HG02759 (cell line): ENCODE measurements around the gene PLD2.
A peak's percentile ranks its signal among the peaks of the same experiment; 100 is the strongest.

ENCODE experiments used
- ATAC-seq: cut with Tn5 transposase; IDR thresholded peaks from one replicate; pipeline ENCODE4 v1.9.1; 2021; ENCODE audit warnings: mild to moderate bottlenecking, moderate library complexity; ENCODE audit not compliant: unreplicated experiment

The PLD2 gene

DNA sequence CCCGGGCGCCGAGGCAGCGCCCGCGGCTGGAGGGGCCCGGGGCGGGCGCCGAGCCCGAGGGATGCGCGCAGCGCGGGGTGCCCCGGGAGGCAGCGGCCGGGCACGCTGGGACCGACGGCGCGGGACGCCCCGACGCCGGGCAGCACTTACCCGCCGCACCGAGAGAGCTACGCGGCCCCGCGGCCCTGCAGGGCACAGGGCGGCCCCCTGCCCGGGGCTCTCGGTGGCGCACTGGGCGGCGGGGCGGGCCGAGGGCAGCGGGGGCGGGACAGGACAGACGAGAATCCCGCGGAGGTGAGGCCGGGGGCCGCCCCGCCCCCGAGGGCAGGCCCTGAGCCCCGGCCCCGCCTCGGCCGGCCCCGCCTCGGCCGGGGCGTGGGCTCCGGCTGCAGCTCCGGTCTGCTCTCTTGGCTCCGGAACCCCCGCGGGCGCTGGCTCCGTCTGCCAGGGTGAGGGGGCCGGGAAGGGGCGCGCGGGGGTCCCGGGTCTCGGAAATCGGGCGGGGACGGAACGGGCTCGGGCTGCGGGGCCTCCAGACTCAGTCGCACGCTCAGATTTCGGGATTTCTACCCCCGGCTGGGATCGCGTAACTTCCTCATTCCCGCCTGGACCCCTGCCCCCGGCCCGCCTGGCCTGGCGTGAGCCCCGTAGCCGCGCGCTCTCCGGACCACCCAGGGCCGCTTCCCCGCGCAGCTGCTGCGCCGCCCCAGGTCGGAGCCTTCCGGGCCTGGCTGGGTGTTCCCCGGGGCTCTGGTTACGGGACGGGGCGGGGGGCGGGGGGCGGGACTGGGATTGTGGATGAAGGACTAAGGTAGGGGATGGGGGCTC, at the start of gene PLD2:
PLD2 (plus strand) TSS at position 376 of the 828 bp plus-strand sequence. CDS start 621 bp downstream, outside the sequence.
- peak; percentile 97 for ATAC-seq

DNA sequence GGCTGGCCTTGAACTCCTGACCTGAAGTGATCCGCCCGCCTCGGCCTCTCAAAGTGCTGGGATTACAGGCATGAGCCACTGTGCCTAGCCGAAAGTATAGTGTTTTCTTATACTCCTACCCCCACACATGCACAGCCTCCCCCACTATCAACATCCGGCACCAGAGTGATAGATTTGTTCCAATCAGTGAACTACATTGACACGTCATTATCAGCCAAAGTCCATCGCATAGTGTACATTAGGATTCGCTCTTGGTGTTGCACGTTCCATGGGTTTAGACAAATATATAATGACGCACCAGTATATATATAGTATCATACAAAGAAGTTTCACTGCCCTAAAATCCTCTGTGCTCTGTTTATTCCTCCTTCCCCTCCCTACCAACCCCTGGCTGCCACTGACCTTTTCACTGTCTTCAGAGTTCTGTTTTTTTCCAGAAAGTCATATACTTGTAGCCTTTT, 47.1 kb upstream of the PLD2 start:
- ATAC-seq: no peak

- ATAC-seq: no peak
These were observed 42.4 kb upstream of the PLD2 start for GRCh38 chr17:4764595-4764994.

GRCh38 chr17:4766201-4766600, 40.8 kb upstream of the PLD2 start:
- ATAC-seq: no peak

DNA sequence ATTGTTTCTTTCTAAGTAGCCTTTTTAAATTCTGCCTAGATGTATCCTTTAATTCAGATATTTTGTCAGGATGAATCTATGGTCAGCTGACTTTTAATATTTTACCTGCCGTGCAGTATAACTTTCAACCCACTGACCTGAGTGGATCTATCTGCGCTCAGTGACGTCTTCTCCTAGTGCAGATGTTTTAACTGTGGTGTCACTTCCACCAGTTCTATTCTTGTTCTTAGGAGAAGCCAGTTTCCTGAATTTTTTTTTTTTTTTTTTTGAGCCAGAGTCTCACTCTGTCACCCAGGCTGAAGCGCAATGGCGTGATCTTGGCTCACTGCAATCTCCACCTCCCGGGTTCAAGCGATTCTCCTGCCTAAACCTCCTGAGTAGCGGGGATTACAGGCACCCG, 40.2 kb upstream of the PLD2 start:
- ATAC-seq: no peak

GRCh38 chr17:4768298-4768697, 38.7 kb upstream of the PLD2 start:
- ATAC-seq: no peak

GRCh38 chr17:4769628-4770027, 37.3 kb upstream of the PLD2 start:
- ATAC-seq: no peak

DNA sequence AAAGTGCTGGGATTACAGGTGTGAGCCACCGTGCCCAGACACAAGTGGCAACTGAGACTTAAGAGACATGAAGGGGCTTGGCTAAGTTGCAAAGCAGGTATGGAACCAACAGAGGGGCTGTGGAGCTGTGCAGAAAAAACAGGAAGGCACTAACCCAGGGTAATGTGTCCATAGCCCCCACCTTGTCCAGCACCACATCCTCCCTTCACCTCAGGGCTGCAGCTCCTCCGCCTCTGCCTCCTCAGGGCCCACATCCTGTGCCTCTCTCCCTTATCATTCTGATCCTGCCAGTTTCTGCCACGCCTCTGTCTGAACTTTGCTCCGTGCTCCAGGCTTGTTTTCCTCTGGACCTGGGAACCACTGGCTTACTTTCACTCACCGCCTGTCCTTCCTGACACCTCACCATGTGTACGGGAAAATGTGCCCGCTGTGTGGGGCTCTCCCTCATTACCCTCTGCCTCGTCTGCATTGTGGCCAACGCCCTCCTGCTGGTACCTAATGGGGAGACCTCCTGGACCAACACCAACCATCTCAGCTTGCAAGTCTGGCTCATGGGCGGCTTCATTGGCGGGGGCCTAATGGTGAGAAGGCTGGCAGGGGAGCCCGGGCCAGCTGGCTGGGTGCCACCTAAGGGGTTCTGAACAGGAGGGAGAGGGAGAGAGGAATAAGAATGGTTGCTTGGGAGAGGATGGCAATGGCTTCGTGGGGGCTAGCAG, 35.3 kb upstream of the PLD2 start, which contains the start of gene TM4SF5:
TM4SF5 (plus strand) TSS at position 368 of the 716 bp plus-strand sequence; CDS start at position 405, 37 bp downstream.
- no peak for ATAC-seq

- no peak for ATAC-seq
These were observed 34.7 kb upstream of the PLD2 start for GRCh38 chr17:4772235-4772613.

DNA sequence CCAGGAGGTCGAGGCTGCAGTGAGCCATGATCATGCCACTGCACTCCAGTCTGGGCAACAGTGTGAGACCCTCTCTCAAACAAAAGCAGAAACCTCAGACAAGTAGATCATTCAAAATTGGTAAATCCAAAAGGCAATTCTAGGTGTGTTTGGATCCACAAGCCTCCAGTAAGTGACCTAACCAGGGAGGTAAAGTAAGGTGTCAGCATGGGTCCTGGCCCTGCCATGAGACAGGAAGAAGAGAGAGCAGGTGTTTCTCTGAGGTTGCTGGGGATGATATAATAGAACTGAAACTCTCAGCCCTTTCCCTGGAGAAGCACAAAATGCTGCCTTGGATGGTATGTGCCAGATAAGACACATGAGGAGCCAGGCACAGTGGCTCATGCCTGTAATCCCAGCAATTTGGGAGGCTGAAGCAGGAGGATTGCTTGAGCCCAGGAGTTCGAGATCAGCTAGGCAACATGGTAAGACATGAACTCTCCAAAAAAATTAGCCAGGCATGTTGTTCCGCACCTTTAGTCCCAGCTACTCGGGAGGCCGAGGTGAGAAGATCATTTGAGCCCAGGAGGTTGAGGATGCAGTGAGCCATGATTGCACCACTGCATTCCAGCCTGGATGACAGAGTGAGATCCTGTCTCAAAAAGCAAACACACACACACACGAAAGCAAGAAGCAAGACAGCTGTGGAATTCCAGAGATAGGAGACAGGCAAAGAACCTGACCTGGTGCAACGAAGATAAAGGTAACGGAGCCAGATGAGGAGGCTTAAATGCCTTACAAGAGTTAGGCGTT, 28.8 kb upstream of the PLD2 start:
- ATAC-seq: no peak

GRCh38 chr17:4780325-4780955, 26.5 kb upstream of the PLD2 start:
- ATAC-seq: no peak

- no peak for ATAC-seq
These were observed 24.3 kb upstream of the PLD2 start for GRCh38 chr17:4782652-4783051.

DNA sequence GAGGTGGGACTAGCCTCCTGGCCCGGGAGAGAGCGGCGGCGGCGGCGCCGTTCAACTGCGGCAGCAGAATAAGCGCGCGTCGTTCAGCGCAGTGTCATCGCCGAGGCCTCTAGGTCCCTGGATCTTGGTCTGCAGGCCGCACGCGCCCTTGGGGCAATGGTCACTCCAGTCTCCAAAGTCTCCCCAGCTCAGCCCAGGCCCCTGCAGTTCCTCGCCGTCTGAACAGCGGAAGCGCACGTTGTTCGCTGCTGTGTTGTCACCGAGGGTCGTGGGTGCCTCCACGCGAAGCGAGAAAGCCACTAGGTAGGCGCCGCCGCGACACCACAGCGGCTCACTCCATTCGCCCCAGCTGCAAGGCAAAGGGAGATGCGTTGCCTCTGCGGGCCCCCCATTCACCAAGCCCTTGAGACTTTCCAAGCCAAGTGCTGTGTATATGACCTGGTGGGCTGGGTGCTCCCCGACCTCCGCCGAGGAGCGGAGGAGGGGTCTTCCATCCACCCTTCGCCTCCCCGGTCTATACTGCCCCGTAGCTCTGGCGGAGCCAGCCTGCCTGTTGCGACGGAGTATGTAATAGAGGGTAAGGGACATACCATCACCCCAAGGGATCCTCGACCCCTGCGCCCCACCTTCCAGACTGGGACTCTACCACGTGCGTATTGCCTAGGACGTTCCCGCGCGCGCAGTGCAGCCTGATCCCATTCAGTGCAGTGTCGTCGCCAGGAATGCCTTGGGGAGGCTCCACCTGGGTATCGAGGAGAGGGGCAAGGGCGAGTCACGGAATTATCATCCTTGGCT, 21.4 kb upstream of the PLD2 start:
- no peak for ATAC-seq

DNA sequence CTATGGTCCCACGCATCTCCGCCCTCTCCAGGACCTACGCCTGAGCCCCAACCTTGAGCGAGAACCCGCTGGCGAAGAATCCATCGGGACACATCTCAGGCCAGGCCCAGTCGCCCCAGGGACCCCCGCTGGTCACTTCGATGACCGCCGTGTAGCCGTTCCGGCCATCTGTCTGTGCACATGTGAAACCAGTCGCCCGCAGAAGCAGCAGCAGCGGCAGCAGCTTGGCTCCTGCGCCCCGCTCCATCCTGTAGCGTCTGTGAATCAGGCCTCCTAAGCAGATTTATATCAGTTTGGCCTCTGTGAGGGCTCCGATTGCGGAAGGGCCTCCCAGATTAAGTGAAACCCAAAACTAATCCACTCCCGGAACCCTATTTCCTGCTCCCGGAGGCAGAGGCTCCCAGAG, 20.8 kb upstream of the PLD2 start, which contains the start of gene VMO1:
VMO1 (minus strand) TSS at position 259 of the 406 bp plus-strand sequence; CDS start at position 247, 12 bp downstream.
- ATAC-seq: no peak

DNA sequence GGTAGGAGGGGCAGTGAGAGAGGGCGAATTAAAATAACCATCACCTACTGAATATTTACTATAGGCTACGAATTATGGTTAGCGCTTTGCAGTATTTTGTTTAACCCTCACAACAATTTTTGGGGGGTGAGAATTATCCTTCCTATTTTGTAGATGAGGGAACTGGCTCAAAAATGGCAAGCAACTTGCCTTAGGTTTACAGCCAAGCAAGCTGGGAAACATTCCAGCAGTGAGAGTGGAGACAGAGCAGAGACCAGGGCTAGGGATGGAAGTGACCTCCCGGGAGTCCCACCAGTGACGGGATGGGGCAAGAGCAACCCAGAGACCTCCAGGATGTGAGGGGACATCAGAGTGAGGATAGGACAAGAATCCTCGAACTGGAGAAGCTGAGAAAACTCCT, 20.4 kb upstream of the PLD2 start:
- no peak for ATAC-seq

DNA sequence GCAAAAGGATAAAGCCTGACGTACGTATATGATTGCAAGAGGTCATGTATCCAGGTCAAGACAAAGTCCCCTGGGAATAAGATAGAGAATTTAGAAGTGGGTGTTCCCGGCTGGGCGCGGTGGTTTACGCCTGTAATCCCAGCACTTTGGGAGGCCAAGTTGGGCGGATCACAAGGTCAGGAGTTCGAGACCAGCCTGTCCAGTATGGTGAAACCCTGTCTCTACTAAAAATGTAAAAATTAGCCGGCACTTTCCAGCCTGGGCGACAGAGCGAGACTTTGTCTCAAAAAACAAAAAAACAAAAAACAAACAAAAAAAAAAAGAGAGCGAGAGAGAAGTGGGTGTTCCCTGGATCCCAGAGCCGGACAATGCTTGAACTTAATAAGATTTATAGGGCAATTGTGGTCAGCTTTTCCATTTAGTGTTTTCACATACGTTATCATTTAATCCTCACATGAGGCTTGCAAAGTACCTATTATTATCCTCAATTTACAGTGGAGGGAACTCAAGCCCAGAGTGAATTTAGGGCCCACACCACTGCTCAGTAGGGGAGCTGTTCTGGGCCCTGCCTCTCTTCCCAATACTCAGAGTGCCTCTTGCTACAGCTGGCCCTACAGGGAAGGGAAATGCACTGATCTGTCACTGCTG, 18.7 kb upstream of the PLD2 start:
- no peak for ATAC-seq

- ATAC-seq: no peak
These were observed 17.9 kb upstream of the PLD2 start, which contains the start of gene GLTPD2 for GRCh38 chr17:4788807-4789700. Gene GLTPD2 (plus strand): TSS chr17:4788964. CDS start chr17:4789012, 48 bp downstream.

GRCh38 chr17:4789701-4789950, 17.3 kb upstream of the PLD2 start:
- no peak for ATAC-seq
